SK-N-SH (cell line): Measurements from ENCODE around the gene PEX11G. TPM values are rescaled to one million over a fixed set of nuclear protein-coding genes. Genes with fewer than 3 reads are reported as not detected.

ENCODE experiments used
- CTCF ChIA-PET: fragments of 300-600, 350-600 bp; formaldehyde crosslinking; extraction: SDS; loops from one replicate; lab custom pipeline; 2021; lab: Yijun Ruan, JAX
- POLR2A ChIA-PET: fragments of 350-600 bp; sonication (Branson Sonifier 250); formaldehyde crosslinking; extraction: SDS; loops from one replicate; lab custom pipeline; 2020; ENCODE audit warnings: antibody characterized with exemption, inconsistent platforms; lab: Yijun Ruan, JAX
- DNase-seq: peaks from one replicate; pipeline ENCODE4 v3.0.0; 2012
- H2AFZ ChIP-seq: fragments of 200-600 bp; sonication (generic); 2 replicates; pipeline ENCODE4 v1.8.1; 2016; ENCODE audit warnings: antibody characterized with exemption, mild to moderate bottlenecking, low read depth
- H3F3A ChIP-seq: fragments of 200-600 bp; sonication (generic); replicated peaks from 2 replicates; pipeline ENCODE3; 2016; ENCODE audit warnings: antibody characterized with exemption, mild to moderate bottlenecking; ENCODE audit not compliant: insufficient read depth
- H3K27ac ChIP-seq, 2 experiments: fragments of 200-500 bp in 1 of 2; fragments of 200-600 bp in 1 of 2; sonication (Bioruptor generic) in 1 of 2; sonication (generic), shearing (Covaris generic) in 1 of 2; 2 replicates each; pipeline versions ENCODE4 v1.5.1 to v1.6.1; 2014 to 2016; ENCODE audit warnings: low read depth in 2 of 2, inconsistent platforms in 1 of 2, low read length in 1 of 2, mild to moderate bottlenecking in 1 of 2, mixed read lengths in 1 of 2
- H3K27me3 ChIP-seq: fragments of 200-600 bp; sonication (generic), shearing (Covaris generic); 2 replicates; pipeline ENCODE4 v1.6.1; 2016; ENCODE audit warnings: mixed run types; ENCODE audit not compliant: insufficient read depth
- H3K36me3 ChIP-seq, 2 experiments: fragments of 200-500 bp in 1 of 2; fragments of 200-600 bp in 1 of 2; sonication (Bioruptor generic) in 1 of 2; sonication (generic) in 1 of 2; replicated peaks in 1 of 2; 2 replicates each; pipeline versions ENCODE3 to v1.5.1; 2014 to 2016; ENCODE audit warnings: low read length in 1 of 2, mild to moderate bottlenecking in 1 of 2; ENCODE audit not compliant: insufficient read depth in 2 of 2, control insufficient read depth in 1 of 2
- H3K4me1 ChIP-seq, 2 experiments: fragments of 200-500 bp in 1 of 2; fragments of 200-600 bp in 1 of 2; sonication (Bioruptor generic) in 1 of 2; sonication (generic), shearing (Covaris generic) in 1 of 2; 2 replicates each; pipeline versions ENCODE4 v1.5.1 to v1.6.1; 2014 to 2016; ENCODE audit warnings: low read depth in 1 of 2, low read length in 1 of 2, mixed run types in 1 of 2; ENCODE audit not compliant: insufficient read depth in 2 of 2, control insufficient read depth in 1 of 2
- H3K4me2 ChIP-seq: fragments of 200-600 bp; sonication (generic), shearing (Covaris generic); 2 replicates; pipeline ENCODE4 v1.6.1; 2017; ENCODE audit warnings: mixed run types
- H3K4me3 ChIP-seq, 2 experiments: fragments of 200-500 bp in 1 of 2; fragments of 200-600 bp in 1 of 2; sonication (Bioruptor generic) in 1 of 2; sonication (generic), shearing (Covaris generic) in 1 of 2; 2 replicates each; pipeline versions ENCODE4 v1.5.1 to v1.8.1; 2014 to 2016; ENCODE audit warnings: low read depth in 2 of 2, inconsistent platforms in 1 of 2, low read length in 1 of 2, mild to moderate bottlenecking in 1 of 2, mixed read lengths in 1 of 2, moderate library complexity in 1 of 2
- H3K79me2 ChIP-seq: fragments of 200-600 bp; sonication (generic); 2 replicates; pipeline ENCODE4 v1.8.1; 2017; ENCODE audit warnings: mild to moderate bottlenecking; ENCODE audit not compliant: insufficient read depth
- H3K9ac ChIP-seq: fragments of 200-600 bp; sonication (generic); 2 replicates; pipeline ENCODE4 v1.6.1; 2017; ENCODE audit warnings: mixed run types
- H3K9me2 ChIP-seq: fragments of 200-600 bp; sonication (generic); 2 replicates; pipeline ENCODE4 v1.6.1; 2017; ENCODE audit warnings: mixed run types
- H3K9me3 ChIP-seq: fragments of 200-600 bp; sonication (generic); 2 replicates; pipeline ENCODE4 v1.6.1; 2017; ENCODE audit warnings: mixed run types, mild to moderate bottlenecking, moderate library complexity
- H4K20me1 ChIP-seq: fragments of 200-600 bp; sonication (generic); 2 replicates; pipeline ENCODE4 v1.6.1; 2017; ENCODE audit warnings: mild to moderate bottlenecking, mixed run types; ENCODE audit not compliant: insufficient read depth
- CHD2 ChIP-seq: fragments of 150-350 bp; IDR thresholded peaks from 2 replicates; pipeline ENCODE4 v1.6.1; 2018; ENCODE audit warnings: low read length; ENCODE audit not compliant: partially characterized antibody
- ELF1 ChIP-seq: IDR thresholded peaks from 2 replicates; pipeline ENCODE4 v1.4.0; 2012
- EZH2phosphoT487 ChIP-seq: fragments of 200-600 bp; sonication (generic); IDR thresholded peaks from 2 replicates; pipeline ENCODE4 v1.6.1; 2017; ENCODE audit warnings: low read depth, mixed run types, mild to moderate bottlenecking, antibody characterized with exemption, moderate library complexity, borderline replicate concordance
- FOSL2 ChIP-seq: IDR thresholded peaks from 2 replicates; pipeline ENCODE4 v1.4.0; 2012; ENCODE audit warnings: low read depth, mild to moderate bottlenecking, moderate library complexity, borderline replicate concordance
- FOXJ3 ChIP-seq: sonication (generic); formaldehyde crosslinking; IDR thresholded peaks from 2 replicates; pipeline ENCODE4 v1.5.1; 2020; ENCODE audit warnings: mild to moderate bottlenecking, missing genetic modification reagents
- NRF1 ChIP-seq: IDR thresholded peaks from 2 replicates; pipeline ENCODE4 v1.6.1; 2012; ENCODE audit warnings: low read depth, mild to moderate bottlenecking, low read length
- POLR2AphosphoS5 ChIP-seq: IDR thresholded peaks from 2 replicates; pipeline ENCODE4 v1.6.1; 2012; ENCODE audit warnings: low read depth, low read length
- RAD21 ChIP-seq: IDR thresholded peaks from 2 replicates; pipeline ENCODE4 v1.6.1; 2012; ENCODE audit warnings: mild to moderate bottlenecking, low read length
- RCOR1 ChIP-seq: fragments of 150-350 bp; IDR thresholded peaks from 2 replicates; pipeline ENCODE4 v1.6.1; 2017; ENCODE audit warnings: antibody characterized with exemption, low read length
- SIN3A ChIP-seq: IDR thresholded peaks from 2 replicates; pipeline ENCODE4 v1.6.1; 2012; ENCODE audit warnings: low read depth, mild to moderate bottlenecking, low read length, moderate library complexity, borderline replicate concordance
- TAF1 ChIP-seq: IDR thresholded peaks from 2 replicates; pipeline ENCODE4 v1.6.1; 2012; ENCODE audit warnings: low read depth, mild to moderate bottlenecking, low read length, moderate library complexity, borderline replicate concordance
- TCF12 ChIP-seq: IDR thresholded peaks from 2 replicates; pipeline ENCODE4 v1.4.0; 2012
- TEAD4 ChIP-seq: IDR thresholded peaks from 2 replicates; pipeline ENCODE4 v1.4.0; 2012; ENCODE audit warnings: mild to moderate bottlenecking, borderline replicate concordance; ENCODE audit not compliant: insufficient read depth
- YY1 ChIP-seq: IDR thresholded peaks from 2 replicates; pipeline ENCODE4 v1.4.0; 2012; ENCODE audit warnings: low read depth, mild to moderate bottlenecking
- WGBS: methylation state at CpG from one replicate; pipeline ENCODE4 v1.1.6; 2017; ENCODE audit warnings: low lambda C conversion rate; 5-methylcytosine and 5-hydroxymethylcytosine counted together
- polyA plus RNA-seq, 3 experiments: library from polyadenylated mRNA; depleted of rRNA; stranded (reverse); fragments of >200 nt; gene quantifications; 2 replicates each; pipeline ENCODE4 v1.2.3, GENCODE V29; 2012
- TF ChIP-seq, protein P1 (sequence below): fragments of 150-350 bp; IDR thresholded peaks from 2 replicates; pipeline ENCODE4 v1.6.1; 2017; ENCODE audit warnings: antibody characterized with exemption, low read length, low read depth, borderline replicate concordance
- TF ChIP-seq, protein P2 (sequence below): IDR thresholded peaks from 2 replicates; pipeline ENCODE4 v1.4.0; 2012; ENCODE audit warnings: low read depth
- TF ChIP-seq, protein P3 (sequence below): IDR thresholded peaks from 2 replicates; pipeline ENCODE4; 2012

The PEX11G gene
- polyA plus RNA-seq, 1 of the 3 experiments (the other 2 are of a cell fraction): 6.1 TPM

DNA sequence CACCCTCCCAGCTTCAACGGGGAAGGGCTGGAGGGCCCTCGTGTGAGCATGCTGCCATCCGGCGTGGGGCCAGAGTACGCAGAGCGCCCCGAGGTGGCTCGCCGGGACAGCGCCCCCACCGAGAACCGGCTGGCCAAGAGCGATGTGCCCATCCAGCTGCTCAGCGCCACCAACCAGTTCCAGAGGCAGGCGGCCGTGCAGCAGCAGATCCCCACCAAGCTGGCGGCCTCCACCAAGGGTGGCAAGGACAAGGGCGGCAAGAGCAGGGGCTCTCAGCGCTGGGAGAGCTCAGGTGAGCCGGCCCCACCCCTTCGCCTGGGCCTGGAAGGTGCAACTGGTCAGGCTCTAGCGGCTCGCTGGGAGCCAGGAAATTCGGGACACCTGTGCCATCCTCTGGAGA is 20.0 kb downstream of the PEX11G start:
- Histone ChIP-seq H3K4me2 (no peak overlapping the region), H4K20me1 (no peaks in the 10 kb centered on the region), H3K9me2 (no peaks in the 10 kb centered on the region), H3K4me3 (no peak overlapping the region), H3K36me3 (peaks cover 3 to 23% of the 10 kb centered on the region in 2 experiments), H2AFZ (no peak overlapping the region), H3K4me1 (no peaks in the 10 kb centered on the region), H3K9ac (no peak overlapping the region), H3K9me3 (no peaks in the 10 kb centered on the region), H3K27me3 (no peaks in the 10 kb centered on the region), H3K79me2 (no peaks in the 10 kb centered on the region), H3K27ac (no peak overlapping the region), H3F3A (no peaks in the 10 kb centered on the region)
- TF ChIP-seq FOSL2 (no peak), CHD2 (no peak), TCF12 (no peak), NRF1 (no peak), RAD21 (no peak), EZH2phosphoT487 (no peak), TAF1 (no peak), POLR2AphosphoS5 (no peak), ELF1 (no peak), SIN3A (no peak), RCOR1 (no peak), YY1 (no peak), FOXJ3 (CRISPR knock-in tag) (no peak), TEAD4 (no peak)
- TF ChIP-seq, protein P1, sequence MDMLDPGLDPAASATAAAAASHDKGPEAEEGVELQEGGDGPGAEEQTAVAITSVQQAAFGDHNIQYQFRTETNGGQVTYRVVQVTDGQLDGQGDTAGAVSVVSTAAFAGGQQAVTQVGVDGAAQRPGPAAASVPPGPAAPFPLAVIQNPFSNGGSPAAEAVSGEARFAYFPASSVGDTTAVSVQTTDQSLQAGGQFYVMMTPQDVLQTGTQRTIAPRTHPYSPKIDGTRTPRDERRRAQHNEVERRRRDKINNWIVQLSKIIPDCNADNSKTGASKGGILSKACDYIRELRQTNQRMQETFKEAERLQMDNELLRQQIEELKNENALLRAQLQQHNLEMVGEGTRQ: no peak
- TF ChIP-seq, protein P2, sequence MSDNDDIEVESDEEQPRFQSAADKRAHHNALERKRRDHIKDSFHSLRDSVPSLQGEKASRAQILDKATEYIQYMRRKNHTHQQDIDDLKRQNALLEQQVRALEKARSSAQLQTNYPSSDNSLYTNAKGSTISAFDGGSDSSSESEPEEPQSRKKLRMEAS: no peak
- TF ChIP-seq, protein P3, sequence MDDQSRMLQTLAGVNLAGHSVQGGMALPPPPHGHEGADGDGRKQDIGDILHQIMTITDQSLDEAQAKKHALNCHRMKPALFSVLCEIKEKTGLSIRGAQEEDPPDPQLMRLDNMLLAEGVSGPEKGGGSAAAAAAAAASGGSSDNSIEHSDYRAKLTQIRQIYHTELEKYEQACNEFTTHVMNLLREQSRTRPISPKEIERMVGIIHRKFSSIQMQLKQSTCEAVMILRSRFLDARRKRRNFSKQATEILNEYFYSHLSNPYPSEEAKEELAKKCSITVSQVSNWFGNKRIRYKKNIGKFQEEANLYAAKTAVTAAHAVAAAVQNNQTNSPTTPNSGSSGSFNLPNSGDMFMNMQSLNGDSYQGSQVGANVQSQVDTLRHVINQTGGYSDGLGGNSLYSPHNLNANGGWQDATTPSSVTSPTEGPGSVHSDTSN: no peak
- ChIA-PET CTCF (interaction anchor here (1.0 to 1.5 kb wide), 2 partner anchors 26 to 395 kb away, joined by 3 to 5 read pairs; no protein-coding TSS in a partner anchor), POLR2A (no interaction called here)
- DNase-seq: no peak
- 80% methylated on average over 1 of the region's 24 CpGs for WGBS
